Right ventricle myocardium superior (tissue), 1 donor: ENCODE measurements around the gene DNAI7. TPM values are rescaled to one million over a fixed set of nuclear protein-coding genes. Genes with fewer than 3 reads are reported as not detected.
A peak's percentile ranks its signal among the peaks of the same experiment; 100 is the strongest.

Source experiments
- ATAC-seq: fragments of 200-7000 bp; cut with Tn5 transposase; one replicate; pipeline ENCODE4 v1.9.1; 2020; ENCODE audit warnings: mild to moderate bottlenecking; ENCODE audit not compliant: poor library complexity
- DNase-seq: peaks from one replicate; pipeline ENCODE4 v3.0.0-alpha.2; 2020
- intact Hi-C: fragments of 100-400 bp; cut with DNase I; formaldehyde crosslinking; loops from one replicate; pipeline ENCODE4 v1.11.2; 2022
- total RNA-seq: library from RNA; stranded (reverse); fragmentation: NEBNext Ultra II Directional; extraction: Animal tissue kit (Norgen Biotek cat#: 25700); gene quantifications from one replicate; pipeline ENCODE4 v1.2.1, GENCODE V29; 2021
- donor health status: DM: no; HTN: yes; CAD: no; lungs with severe emphysema.

DNAI7 gene
- total RNA-seq, 1 donor from 2014 or later, result 1.7 TPM

DNA sequence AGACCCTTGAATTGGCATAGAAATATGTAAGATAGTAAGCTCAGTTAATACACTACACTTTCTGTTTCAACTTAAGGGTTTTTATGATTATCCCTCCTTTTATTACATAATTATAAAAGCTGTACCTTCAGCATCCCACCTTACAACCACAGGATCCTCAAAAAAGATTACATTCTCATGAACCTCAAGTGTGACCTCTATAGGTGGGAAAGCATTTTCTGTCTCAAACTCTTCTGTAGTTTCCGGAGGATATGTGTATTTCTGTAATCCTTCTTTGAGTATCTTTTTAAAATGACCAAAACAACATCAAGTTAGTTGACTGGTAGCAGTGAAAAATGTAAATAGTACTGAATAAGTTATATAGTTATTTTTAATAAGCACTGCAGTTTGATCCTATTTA is 75.9 kb downstream of the DNAI7 start:
- DNase-seq, result no peak
- no peak for ATAC-seq
- intact Hi-C loops, result no loop called here

DNA sequence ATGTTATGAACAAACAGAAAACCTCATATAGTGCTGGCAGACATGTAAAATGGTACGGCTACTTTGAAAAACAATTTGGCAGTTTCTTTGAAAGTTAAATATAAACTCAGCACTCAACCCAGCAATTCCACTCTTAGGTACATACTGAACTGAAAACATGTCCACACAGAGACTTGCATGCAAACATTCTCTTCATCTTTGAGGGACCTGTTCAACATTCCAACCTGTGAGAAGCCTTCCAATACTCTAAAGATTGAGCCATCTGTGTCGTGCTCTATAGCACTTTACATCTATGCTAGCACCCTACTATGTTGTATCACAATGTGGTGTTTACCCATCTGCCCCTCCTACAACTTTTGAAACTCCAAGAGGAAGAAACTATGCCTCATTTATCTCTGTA is 79.3 kb downstream of the DNAI7 start:
- DNase-seq (no peak), ATAC-seq (peak; percentile 38)
- intact Hi-C loops, result no loop called here

DNA sequence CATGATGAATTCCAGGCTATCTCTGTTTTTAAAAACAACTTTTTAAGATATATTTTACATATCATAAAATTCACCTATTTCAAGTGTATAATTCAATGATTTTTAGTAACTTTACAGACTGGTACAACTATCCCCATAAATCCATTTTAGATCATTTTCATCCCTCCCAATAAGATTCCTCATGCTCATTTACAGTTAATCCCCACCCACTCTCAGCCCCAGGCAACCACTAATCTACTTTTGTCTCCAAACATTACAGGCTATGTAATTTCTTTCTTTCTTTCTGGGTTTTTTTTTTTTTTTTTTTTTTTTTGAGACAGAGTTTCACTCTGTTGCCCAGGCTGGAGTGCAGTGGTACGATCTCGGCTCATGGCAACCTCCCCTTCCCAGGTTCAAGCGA is 81.3 kb downstream of the DNAI7 start:
- ATAC-seq (no peak), DNase-seq (no peak)
- intact Hi-C loops, result no loop called here

DNA sequence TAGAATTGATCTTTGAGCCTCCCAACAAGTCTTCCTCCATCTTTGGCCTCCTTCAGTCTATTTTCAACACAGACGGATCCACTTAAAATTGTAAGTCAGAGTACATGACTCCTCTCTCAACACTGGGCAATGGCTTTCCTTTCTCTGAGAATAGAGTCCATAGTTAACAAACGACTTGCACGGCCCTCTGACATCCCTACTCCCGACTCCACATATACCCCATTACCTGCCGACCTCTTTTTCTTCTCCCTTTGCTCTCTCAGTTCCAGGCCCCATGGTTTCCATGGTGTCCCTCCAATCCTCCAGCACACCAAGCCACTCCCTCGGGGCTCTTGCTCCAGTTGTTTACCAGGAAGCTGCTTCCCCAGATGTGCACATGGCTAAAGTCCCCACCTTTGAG is 84.7 kb downstream of the DNAI7 start:
- DNase-seq, result no peak
- ATAC-seq, result no peak
- intact Hi-C loops, result no loop called here

DNA sequence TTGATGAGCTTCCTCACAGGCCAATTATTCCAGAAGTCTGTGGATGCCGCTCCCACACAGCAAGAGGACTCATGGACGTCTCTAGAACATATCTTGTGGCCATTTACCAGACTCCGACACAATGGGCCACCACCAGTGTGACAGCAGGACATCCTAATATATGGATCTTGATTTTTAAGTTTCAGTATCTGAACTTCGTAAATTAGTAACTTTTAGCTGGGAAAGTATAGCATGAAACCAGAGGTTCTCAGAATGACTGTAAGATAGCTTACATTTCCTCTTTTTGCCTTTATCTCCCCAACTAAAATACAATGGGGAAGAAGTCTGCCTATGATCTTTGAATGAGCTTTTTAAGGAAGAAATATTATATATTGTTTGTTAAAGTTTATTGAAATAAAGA is 87.0 kb downstream of the DNAI7 start:
- no peak for DNase-seq
- intact Hi-C loops, result no loop called here
- ATAC-seq, result no peak

DNA sequence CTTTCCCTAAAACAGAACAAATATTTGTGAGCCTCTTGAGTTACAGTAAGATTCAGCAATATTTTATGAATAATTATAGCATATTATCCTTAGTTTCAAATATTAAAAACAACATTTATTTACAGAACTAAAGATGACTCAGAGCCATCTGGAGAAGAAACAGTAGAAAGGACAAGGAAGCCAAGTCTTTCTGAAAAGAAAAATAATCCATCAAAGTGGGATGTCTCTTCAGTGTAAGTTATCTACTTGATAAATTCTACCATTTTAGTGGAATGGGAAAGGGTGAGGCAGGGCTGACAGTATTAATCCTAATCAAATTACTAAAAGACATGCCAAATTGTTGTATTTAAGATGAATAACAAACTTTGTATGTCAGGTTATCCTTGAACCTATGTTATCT is 88.1 kb downstream of the DNAI7 start:
- intact Hi-C loops, result no loop called here
- ATAC-seq (no peak), DNase-seq (no peak)

DNA sequence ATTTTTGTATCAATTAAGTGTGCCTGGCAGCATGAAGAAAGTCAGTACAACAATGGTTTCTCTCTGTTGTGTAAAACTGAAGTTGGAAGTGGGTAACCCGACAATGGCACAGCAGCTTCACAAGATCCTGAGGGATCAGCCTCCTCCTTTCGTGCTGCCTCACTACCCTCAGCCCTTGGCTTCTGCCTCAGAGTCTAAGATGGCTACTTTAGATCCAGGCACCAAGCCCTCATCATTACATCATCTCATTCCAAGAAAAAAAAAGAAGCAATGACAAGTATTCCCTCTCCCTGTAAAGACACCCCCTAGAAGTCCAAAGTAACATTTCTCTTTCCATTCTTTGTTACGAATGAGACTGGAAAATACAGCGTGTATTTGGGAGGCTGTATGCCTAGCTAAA is 92.6 kb downstream of the DNAI7 start:
- DNase-seq (no peak), ATAC-seq (no peak)
- intact Hi-C loops, result no loop called here

DNA sequence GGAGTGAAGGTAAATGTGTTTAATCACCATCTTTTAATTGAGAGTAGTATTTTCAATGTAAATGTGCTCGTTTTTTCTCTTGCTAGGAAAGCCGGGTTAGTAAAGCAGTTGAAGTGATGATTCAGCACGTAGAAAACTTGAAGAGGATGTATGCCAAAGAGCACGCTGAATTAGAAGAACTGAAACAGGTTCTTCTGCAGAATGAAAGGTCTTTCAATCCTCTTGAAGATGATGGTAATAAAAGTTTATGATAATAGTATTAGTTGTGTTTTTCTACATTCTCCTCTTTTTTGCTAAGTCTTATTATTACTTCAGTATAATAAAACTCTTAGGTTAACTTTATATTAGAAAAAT is 93.9 kb downstream of the DNAI7 start:
- ATAC-seq (no peak), DNase-seq (no peak)
- intact Hi-C loops, result no loop called here

DNA sequence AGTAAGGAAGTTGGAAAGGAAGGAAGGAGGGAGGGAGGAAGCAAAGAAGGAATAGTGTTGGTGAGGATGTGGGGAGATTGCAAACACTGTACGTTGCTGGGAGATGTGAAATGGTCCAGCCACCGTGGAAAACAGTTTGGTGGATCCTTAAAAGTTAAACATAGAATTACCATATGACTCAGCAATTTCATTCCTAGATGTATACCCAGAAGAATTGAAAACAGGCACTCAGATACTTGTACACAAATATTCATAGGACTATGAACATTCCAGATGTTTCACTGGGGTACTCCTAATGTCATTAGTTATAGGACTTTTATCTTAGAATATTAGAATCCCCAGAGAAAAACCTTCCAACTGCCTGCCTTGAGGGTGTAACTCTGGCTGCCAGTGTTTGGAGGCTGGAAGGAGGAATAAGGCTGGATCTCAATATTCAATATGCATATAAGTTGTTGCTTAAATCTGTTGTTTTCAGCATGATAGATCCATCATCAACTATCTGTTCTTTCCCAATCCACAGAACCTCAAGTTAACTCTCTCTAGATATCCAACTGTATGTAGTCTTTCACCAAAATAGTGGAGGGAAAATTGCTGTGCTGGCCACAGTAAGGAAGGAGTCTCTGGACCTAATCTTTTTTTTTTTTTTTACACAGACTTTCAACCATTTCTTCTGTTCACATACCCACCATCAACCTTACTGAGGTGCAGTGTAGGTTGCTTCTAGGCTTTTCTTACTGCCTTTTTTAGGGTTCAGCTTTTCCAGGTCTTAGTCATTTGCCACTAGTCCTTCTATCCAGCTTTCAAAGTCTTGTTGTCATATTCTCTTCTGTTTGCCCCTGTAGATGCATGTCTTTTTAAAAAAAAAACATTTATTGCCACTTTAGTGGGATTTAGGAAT is 94.5 kb downstream of the DNAI7 start:
- DNase-seq, result no peak
- intact Hi-C loops, result no loop called here
- no peak for ATAC-seq

DNA sequence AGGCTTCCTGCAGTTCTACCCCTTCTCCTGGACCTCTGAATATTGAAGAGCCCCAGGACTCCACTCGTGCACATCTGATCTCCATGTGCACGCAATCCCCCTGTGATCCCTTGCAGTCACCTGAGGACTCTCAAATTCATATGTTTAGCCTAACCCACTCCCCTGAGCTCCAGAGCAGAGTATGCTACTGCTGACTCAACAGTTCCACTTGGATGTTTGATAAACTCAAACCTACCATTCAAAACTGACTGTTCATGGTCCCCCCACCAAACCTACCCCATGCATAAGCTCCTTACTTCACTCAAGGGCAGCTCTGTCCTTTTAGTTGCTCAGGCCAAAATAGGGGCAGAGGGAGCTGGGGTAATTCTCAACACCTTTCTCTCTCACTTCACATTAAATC is 96.0 kb downstream of the DNAI7 start:
- ATAC-seq (no peak), DNase-seq (no peak)
- intact Hi-C loops, result no loop called here

DNA sequence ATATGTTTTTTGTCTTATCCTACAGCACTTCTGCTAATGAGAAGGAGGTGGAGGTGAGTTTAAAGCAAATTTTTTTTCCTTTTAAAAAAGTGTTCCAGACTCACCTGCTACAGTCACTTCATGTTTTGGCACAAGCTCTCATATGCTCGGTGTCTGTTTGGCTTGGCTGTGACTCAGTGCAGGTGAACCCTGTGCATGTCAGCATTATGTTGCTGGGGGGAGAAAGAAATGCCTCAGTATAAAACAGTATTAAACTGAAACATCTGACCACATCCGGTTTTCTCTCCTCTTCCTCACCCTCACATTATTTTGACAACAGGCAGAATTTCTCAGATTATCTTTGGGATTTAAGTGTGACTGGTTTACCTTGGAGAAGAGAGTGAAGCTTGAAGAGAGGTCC is 105.2 kb downstream of the DNAI7 start:
- intact Hi-C loops, result no loop called here
- no peak for ATAC-seq
- no peak for DNase-seq

DNA sequence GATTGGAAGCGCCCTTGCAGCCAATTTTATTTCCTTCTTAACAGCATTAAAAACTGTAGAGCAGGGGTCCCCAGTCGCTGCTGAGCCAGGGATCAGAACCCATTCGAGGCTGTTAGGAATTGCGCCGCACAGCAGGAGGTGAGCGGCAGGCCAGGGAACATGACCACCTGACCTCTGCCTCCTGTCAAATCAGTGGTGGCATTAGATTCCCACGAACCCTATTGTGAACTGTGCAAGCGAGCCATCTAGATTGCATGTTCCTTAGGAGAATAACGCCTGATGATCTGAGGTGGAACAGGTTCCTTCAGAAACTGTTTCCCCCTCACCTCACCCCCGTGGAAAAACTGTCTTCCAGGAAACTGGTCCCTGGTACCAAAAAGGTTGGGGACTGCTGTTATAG is 107.4 kb downstream of the DNAI7 start:
- intact Hi-C loops, result no loop called here
- DNase-seq (no peak), ATAC-seq (no peak)

DNA sequence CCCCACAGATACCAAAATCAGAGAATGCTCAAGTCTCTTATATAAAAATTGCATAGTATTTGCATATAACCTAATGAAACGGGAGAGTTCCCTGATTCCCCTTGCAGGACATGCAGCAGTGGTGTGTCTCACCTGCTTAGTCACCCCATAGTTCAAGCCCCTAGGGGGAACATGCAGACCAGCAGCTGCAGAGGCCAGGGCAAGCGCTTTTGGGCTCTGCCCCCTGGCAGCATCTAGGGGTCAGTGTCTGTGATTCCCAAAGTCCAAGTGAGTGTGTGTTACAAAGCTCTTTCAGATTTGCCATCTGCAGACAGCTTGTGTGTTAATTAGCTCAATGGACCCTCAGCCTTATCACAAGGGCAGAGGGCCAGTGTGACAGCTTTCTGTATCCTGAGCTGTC is 110.1 kb downstream of the DNAI7 start:
- no peak for DNase-seq
- ATAC-seq, result no peak
- intact Hi-C loops, result no loop called here

DNA sequence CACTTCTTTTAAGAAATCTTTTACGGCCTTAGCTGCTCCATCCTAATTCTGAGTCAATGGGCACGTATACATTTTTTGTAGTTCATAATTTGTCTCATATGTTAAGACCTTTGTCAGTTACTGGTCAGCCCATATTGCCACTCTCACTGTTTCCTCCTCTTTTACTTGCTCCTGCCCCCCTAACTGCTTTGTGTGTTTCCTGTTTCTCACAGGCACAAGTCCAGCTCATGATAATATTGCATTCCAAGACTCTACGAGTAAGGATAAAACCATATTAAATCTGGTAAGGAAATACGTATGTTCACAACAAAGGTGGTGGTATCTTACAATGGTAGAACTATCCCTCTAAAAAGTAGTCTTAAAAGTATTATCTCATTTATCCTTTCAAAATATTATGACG is 111.7 kb downstream of the DNAI7 start:
- no peak for DNase-seq
- no peak for ATAC-seq
- intact Hi-C loops, result no loop called here

DNA sequence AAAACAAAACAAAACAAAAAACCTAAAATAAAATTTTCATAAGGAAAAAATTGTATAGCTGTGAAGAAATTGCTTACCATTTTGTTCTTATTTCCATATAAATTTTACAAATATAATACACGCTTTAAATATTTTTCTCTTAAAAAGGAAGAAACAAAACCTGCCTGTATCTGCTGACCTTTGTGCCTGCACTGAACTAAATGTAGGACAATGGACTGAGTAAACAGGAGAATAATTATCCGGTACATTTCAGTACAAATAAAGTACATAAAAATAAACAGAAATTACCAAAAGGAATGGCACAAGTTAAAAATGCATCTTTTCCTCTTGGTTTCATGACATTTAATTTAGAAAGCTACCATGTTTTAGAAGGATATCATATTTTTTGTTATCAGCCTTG is 112.3 kb downstream of the DNAI7 start:
- intact Hi-C loops, result no loop called here
- ATAC-seq (no peak), DNase-seq (no peak)

DNA sequence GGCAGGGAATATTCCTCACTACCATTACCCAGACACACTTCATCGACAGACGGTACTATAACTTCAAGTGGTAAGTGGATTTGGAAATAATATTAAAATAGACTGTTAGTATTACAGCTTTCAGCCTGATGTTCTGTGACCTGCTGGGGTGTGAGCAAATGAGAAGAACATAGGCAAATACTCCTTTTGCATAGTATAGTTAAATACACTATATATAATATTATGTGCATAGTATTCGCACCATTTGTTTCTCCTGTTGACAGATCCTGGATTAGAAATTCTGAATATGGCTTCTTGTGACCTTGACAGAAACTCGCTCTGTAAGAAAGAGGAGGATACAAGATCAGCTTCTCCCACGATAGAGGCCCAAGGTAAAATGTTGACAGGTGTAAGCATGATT is 115.6 kb downstream of the DNAI7 start:
- DNase-seq (no peak), ATAC-seq (no peak)
- intact Hi-C loops, result no loop called here

DNA sequence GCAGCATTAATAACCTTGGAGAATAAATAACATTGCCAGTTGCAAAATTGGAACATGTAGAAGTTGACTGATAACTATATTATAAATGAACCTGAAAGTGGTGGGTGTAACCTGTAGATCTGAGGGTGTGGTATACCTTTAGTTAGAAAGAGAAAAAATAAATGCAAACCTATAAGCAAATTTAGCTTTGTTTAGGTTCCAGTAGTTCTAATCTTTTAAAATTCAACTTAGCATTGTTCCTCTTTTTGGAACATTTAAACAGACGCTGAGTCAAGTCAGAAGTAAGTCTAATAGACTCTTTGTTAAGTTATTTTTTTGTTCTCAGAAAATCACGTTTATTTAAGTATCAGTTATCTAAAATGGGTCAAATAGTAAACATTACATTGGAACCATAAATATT is 120.0 kb downstream of the DNAI7 start:
- ATAC-seq, result no peak
- intact Hi-C loops, result no loop called here
- DNase-seq, result no peak

DNA sequence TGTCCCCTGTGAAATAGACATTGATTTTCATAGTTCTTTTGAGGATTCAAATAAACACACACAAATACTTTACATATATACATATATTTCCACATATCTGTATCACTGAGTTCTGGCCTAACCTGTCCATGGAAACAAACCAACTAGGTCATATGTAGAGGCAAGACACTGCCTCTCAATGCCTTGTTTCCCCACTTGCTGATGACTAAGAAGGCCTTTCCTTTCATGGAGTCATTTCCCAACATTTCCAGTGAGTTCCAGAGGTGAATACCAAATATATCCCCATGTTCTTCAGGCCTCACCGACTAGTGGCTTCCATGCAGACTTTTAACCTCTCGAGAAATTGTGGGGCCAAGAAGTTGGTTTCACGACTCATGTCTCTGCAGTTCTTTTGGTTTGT is 120.8 kb downstream of the DNAI7 start:
- ATAC-seq, result no peak
- DNase-seq, result no peak
- intact Hi-C loops, result no loop called here

DNA sequence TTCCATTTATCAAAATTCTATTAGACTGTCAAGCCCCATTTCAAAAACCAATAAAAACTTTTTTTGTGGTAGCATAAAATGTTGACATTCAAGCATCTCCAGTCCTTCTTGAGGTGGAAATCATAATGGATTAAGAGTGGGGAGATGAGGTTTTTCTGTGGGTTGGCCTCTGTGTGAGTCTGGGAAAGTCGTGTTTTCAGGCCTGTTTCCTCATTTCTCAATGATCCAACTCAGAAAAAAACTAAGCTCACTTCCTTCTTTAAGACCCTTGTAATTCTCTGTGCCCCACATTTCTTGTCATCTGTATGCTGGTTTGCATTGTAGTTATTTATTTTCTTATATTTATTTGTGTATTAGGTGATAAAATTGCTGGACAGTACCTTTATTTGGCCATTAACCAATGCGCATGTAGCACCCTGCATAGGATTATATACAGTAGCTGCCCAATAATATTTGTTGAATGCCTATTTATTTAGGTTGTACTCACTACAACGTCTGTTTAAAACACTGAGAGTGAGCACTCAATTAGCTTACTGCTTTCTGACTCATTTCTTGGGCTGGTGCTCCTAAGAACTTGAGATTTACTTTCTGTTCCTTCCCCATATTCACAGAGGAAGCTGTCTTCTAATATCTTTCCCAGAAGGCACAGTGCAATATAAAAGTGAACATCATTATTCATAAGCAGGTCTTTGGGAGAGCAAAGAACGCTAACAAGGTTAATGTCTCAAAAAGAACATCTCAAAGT is 121.9 kb downstream of the DNAI7 start:
- intact Hi-C loops, result no loop called here
- DNase-seq (no peak), ATAC-seq (no peak)

DNA sequence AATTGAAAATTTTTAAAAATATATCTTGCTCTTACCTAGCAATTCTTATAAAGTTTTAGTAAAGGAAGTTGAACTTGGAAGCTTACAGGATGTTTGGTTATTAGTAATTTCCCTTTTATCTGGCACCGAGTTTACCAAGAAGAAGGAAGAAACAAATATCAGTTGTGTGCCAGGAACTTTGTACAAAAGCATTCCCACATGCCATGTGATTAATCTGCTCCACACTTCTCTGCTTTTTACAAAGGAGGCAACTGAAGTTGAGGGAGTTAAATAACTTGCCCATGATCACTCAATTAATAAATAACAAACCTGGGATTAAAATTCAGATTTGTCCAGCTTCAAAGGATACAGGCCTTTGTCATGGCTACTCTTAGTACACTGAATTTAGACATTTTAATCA is 123.6 kb downstream of the DNAI7 start:
- ATAC-seq (no peak), DNase-seq (no peak)
- intact Hi-C loops, result no loop called here
